Mucosa of gallbladder (tissue), 1 donor: Measurements from ENCODE around the gene LIFR. TPM values are rescaled to one million over a fixed set of nuclear protein-coding genes. Genes with fewer than 3 reads are reported as not detected.
"Not testable (repeated sequence)": the region's sequence is repeated elsewhere in the genome, so short reads cannot be mapped to it uniquely, and the experiment has no call there.

Source experiments
- DNase-seq: peaks from one replicate; pipeline ENCODE4 v3.0.0-alpha.2; 2020; ENCODE audit warnings: low spot score
- total RNA-seq: library from RNA; stranded (reverse); gene quantifications from one replicate; pipeline ENCODE4 v1.2.1, GENCODE V29; 2021
- donor health status: DM: no; HTN: no; CAD: no.

Gene LIFR
- total RNA-seq, 1 donor from 2014 or later, result 58.0 TPM

DNA sequence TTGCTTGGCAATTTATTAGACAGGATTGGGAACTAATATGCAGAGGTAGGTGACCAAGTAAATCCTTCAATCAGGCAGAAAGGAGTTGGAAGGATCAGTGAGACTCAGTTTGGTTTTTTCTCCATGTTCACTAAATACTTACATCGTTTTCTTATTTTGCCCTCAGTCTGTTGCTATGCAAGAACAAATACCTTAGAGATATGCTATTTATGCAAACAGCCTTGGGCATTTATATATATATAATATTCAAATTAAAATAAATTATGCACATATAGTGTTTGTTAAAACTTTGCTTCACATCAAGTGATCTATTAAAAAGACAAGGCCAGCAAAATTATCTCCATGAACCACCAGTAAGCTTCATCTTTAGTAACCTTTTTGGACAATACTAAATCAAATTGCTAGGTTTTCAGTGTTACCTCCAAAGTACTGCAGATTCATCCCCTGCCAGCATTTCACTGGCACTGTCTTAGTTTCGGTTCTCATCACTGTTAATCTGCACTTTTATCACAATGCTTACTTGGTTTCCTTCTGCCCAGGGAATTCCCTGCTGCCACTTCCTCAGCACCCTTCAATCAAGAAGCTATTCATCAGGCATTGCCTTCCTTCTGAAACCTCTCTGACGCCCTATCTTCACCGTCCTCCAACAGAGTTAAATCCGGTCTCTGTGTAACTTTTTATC lies 26.0 kb upstream of the LIFR start:
- no peak for DNase-seq

DNA sequence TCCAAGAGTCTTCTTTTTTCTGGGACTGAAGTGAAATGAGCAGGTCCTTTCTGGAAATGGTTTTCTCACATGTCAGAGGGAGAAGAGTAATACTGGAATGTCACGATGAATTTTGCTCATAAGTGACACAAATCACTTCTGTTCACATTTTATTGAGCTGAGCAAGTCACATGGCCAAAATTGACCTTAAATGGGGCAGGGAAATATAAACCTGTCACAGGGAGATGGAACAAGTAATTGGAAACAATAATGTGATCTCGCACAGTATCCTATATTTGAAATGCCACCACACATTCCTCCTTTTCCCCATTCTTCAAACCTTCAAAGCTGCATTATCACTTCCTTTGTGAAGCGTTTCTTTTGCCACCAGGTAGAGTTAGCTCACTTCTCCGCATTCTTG lies 25.2 kb upstream of the LIFR start:
- DNase-seq, result no peak

DNA sequence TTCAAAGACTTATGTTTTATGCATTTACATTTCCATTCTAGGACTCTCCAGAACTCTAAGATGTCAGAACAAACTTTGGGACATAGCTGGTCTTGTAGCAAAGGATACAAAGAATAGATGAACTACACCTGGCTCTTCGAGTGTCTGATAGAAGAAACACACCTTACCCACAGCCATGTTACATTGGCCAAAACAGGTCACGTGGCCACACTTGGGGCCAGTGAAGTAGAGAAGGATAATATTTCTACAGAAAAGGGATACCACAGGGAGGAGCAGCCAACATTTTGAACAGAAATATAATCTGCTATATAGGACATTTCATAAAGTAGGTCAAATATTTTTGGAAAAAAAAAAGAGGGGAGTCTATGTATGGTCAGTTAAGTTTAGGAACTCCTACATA lies 22.7 kb upstream of the LIFR start:
- DNase-seq, result no peak

DNA sequence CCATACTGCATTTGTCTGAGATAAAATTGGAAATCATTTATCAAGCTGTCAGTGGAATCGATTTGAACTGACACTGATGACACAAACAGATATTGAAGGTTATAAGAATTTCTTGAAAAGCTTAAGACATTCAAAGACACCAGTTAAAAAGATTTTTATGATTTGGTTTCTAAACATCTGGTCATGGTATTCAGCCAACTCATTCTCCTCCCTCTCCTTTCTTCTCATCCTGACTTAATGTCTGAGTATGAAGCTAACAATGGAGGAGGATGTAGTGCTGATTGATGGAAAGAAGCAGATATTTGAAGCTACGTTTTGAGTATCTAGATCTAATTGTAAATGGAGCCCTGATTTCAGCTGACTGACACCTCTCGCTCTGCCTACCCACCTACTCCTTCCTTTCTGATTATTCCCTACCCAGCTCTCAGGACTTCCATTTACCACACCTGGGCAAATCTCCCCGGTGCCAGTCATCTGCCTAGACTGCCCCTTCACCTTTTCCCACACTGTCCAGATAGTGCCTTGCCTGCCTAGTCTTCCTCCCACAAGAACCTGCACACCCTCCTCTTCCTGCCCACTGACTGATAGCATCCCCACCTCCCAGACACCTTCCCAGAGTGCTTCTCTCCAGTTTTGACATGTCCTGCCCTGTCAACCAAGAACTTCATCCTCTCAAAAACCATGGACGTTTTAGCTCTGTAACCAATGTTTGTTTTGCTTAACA lies 20.7 kb upstream of the LIFR start:
- no peak for DNase-seq

DNA sequence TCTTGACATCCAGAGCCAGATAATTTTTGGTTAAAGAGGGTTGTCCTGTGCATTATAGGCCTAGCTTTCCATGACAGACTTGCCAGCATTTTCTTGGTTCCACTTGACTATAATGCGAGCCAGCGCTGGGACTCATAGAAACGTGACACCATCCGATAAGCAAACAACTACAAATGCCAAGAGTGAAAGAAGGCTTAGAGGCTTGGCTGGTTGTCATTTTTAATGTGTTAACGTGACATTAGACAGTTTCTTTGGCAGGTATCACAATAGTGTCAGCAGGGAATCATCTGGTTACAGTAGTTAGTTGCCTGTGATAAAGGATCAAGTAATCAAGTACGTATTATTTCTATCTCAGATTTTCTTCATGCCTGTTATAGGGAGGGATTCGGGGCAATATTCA lies 20.0 kb upstream of the LIFR start:
- DNase-seq, result peak; percentile 15

DNA sequence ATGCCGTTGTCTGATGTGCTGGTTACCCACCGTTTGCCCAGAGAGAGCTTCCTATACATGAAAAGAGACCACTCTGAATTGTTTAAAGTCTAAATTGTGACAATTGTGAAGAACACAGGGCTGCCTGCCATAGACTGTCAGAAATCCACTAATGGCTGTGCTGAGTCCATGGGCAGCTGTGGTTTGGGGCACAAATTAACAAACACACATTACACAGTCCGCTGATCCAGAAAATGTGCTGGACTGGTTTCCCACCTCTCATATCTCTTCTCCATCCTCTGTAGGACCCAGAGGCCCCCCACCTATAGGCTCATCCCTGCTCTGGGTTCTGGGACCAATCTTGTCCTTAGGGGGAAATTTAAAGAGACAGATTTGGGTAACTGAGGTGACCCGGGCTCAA lies 19.0 kb upstream of the LIFR start:
- DNase-seq, result no peak

DNA sequence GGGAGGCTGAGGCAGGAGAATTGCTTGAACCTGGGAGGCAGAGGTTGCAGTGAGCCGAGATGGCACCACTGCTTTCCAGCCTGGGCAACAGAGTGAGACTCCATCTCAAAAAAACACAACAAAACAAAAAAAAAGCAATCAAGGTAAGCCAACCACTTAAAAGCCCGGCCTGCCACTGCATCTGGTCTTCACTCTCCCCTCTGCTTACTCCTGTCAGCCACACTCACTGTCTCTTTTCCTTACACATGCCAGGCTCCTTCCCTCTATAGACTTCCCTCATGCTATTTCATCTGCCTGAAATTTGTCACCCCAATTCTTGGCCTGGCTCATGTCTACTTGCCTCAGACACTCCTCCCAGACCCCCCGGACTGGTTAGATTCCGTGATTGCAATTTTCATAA lies 17.6 kb upstream of the LIFR start:
- DNase-seq, result no peak

DNA sequence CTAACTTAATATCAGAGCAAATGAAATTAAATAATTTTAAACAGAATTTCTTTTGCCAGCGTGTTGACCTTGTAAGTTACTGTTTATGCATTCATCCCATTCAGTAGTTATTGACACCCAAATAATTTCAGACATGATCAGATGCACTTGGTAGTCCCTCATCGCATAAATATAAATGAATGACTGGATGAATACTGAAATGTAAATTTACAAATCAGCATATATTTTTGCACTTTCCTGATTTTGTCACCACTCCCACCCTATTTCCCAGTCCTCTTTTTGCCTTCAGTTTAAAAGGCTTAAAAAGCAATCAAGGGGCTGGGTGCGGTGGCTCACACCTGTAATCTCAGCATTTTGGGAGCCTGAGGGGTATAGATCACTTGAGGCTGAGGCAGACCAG lies 17.1 kb upstream of the LIFR start:
- no peak for DNase-seq

DNA sequence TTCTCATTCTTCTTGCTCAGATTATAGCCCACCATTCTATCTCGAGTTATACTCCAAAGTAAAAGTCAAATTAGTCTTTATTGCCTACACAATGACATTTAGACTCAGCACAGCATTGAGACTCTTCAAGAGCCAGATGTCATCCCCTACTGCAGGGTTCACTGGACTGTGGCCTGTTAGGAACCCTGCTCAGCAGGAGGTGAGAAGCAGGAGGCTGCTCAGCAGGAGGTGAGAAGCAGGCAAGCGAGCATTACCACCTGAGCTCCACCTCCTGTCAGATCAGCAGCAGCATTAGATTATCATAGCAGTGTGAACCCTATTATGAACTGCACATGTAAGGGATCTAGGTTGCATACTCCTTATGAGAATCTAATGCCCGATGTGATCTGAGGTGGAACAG lies 12.7 kb upstream of the LIFR start:
- DNase-seq, result no peak

DNA sequence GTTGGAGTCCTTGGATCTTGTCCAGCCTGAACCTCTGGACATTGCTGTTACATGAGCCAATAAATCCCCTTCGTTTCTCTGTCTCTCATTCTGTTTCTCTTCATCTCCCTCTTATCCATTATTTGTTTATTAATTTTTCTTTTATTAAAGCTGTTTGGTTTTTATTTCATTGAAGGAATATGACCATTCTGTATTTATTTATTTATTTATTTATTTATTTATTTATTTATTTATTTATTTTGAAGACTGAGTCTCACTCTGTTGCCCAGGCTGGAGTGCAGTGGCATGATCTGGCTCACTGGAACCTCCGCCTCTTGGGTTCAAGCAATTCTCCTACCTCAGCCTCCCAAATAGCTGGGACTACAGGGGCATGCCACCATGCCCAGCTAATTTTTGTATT lies 10.9 kb upstream of the LIFR start:
- DNase-seq, result not testable (repeated sequence)

DNA sequence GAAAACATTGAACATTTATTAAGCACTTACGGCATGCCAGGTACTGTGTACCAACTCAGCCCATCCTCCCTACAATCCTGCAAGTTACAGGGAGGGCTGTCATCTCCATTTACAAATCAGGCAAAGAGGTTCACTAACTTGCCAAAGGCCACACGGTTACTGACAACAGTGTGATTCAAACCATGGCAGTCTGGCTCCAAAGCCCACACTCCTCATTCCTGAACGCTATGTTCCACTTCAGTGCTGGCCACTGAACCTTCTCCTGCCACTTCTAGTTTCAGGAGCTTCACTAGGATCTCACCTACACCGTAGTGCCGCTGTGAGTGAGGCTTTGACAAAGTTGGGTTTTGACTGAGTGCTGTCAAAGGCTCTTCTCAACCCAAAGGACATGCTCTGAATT lies 7.2 kb upstream of the LIFR start:
- no peak for DNase-seq

DNA sequence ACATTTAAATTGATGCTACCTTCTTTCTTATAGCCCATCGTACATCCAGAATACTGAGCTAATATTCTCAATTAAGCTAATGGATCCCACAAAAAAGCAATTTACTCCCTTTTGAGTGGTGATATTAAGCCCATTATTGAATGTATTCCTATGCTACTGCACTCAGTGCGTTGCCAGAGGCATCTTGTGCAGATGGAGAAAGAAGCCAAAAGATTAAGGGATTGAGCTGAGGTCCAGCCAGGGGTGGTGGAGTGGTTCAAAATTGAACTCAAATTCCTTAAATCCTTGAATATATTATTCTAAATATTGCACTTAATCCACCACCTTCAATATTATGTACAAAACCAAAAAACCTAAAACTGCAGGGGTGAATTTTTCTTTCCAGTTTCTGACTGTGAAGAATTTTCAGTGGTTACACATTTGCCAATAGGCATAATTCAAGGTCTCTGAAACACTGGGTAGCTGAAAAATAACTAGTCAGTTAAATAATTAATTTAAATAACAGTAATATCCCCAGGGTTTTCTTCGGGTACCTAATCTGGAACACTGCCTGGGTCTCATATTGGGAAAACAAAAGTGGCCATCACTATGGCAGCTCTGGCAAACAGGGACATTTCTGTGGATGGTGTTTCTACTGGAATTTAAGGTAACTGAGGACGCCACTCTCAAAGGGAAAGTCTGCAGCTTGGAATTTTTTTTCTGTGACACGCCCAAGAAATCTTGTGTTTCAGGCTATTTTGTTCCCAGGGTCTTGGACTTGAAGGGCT lies 6.2 kb upstream of the LIFR start:
- DNase-seq, result no peak

DNA sequence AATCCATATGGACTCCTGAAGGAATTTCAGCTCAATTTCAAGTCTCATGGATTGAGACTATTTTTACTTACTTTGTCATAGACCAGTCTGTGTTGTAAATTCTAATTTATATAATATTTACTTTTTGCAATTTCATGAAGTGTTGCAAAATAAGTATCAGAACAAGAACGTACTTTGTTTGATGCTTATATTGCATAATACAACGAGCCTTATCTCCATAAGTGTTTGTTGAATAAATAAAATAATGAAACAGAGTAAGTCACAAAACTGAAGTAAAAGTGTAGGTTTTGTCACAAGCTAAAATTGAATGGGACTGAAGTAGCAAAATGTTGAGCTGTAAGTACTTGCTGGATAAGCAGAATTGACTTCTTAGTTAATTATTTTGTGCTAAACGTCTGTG lies 3.0 kb upstream of the LIFR start:
- no peak for DNase-seq

DNA sequence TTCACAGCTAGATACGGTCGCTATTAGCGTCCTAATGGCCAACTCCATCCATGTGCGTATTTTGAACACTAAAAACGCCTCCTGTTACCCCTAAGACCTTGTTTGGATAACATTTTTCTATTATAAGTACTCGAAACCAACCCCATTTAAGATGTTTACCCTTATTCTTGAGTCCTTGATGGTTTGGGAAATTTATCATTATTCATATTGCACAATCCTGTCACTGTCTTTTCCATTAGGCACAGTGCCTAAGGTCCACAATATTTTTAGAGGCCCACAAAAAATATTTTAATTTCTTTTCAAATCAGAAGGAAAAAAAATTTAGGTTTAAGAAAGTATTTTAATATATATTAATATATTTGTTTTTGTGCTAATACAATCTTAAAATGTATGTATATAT lies 1.3 kb upstream of the LIFR start:
- DNase-seq, result no peak

DNA sequence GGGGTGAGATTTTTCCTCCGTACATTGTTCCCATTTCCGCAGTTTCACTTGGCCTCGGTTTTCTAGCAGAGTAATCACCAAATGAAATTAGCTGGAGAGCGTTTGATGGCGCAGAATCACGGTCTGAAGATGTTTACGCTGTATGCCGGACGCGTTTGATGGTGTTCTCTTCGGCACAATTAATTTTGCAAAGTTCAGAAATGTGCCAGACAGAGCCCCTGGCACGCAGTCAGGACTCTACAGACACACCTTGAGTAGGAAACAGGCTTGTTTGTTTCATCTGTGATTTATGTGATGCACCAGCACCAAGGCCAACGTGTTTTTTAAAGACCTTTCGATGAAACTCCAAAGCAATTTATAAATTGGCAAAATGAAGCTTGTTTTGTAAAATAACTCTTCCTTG lies 863 bp upstream of the LIFR start:
- no peak for DNase-seq

DNA sequence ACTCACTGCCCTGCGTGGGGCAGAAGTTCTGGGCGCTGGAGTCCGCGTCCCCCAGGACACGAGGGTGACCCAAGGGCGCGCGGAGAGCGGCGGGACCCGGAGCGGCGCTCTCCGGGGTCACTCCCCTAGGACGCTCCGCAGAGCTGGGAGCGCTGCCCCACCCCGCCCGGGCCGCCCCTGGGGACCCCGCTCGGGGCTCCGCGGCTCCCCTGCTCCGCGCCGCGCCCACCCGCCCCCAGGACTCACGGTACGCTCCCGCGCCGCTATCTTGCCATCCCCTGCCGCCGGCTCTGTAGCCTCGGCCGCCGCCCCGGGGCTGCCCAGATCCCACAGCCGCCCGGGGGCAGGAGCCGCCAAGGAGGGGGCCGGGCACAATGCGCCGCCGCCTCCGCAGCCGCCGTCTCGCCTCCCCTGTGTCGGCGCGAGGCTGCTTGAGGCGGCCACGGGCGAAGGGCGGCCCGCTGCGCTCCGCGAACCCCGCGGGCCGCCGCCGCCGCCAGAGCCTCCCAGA lies 303 bp downstream of the LIFR start:
- DNase-seq, result no peak

DNA sequence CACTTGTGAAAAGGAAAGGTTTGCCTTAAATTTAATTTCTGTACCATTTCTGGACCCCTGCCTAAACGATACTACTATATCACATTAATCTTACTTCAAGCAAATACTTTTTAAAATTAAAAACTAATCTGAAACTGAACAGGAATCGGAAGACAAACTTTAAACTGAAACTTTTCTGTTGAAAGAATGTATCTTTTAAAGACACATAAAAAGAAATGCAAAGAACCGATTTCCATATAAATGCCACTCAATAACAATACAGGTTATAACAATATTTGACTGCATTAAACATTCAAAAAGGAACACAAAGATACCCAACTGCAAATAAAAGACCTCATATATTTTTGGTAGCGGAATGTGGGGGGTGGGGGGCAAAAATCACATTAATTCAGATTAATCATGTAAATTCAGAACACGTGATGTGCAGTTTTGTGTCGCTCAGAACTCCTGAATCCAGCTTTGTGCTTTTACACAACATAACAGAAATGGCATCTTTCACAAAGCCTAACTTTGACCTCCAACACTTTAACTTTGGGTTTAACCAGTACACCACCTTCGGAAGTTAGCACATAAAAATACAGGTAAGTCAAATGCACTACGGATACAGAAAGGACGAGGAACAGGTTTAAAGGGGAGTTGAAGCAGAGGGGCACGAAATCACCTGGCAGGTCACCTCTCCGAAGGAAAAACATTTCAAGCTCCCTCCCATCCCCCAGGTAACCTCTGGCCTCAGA lies 925 bp downstream of the LIFR start:
- DNase-seq, result no peak

DNA sequence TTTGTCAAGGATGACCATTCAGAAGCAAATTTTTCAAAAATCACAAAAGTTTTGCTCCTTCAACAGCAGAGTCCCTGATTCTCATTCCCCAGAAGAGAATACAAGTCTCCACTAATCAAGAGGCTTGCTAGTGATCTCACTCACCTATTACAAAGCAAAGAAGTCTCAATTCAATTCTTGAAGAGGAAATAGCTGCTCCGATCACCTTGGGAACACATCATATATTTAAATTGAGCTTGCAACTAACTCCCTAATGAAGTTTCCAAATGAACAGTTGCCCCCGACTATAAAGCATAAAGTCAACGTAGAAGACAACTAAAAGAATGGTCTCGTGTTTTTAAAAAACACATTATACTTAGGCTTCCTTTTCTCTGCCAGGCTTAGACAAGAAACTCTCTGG lies 1.6 kb downstream of the LIFR start:
- DNase-seq, result no peak

DNA sequence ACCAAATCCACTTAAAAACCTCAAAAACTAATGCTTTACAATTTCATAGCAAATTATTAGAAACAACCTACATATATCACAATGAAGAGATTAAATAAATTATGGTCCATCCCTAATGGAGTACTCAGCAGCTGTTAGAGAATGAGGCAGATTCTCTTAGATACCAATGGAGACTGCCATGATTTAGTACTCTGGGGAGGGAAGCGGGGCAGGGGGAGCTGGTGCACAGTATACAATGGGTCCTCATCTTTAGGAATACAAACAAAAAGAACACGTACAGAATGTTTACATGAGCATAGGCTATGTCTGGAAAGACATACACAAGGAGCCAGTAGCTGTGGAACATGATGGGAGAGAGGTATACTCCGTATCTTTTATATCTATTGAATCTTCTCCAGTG lies 2.0 kb downstream of the LIFR start:
- no peak for DNase-seq

DNA sequence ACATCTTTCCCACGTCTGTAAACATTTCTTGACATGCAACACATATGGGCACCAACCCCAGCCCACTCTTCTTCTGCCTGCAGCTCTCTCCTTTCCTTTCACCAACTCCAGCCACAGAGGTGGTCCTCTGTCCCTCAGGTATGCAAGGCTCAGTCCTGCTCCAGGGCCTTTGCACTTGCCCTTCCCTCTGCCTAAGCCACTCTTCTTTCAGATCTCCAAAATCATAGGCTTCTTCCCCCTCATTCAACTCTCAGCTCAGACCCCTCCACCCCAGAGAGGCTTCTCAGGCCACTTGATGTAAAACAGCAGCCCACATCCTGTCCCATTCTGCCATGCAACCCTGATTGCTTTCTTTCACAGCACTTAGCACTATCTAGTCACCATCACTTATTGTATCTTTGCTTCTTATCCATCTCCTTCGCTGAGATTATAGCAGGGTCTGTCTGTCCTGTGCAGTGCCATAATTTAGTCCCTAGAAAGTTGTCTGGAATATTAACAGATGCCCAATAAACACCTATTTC lies 3.4 kb downstream of the LIFR start:
- no peak for DNase-seq

DNA sequence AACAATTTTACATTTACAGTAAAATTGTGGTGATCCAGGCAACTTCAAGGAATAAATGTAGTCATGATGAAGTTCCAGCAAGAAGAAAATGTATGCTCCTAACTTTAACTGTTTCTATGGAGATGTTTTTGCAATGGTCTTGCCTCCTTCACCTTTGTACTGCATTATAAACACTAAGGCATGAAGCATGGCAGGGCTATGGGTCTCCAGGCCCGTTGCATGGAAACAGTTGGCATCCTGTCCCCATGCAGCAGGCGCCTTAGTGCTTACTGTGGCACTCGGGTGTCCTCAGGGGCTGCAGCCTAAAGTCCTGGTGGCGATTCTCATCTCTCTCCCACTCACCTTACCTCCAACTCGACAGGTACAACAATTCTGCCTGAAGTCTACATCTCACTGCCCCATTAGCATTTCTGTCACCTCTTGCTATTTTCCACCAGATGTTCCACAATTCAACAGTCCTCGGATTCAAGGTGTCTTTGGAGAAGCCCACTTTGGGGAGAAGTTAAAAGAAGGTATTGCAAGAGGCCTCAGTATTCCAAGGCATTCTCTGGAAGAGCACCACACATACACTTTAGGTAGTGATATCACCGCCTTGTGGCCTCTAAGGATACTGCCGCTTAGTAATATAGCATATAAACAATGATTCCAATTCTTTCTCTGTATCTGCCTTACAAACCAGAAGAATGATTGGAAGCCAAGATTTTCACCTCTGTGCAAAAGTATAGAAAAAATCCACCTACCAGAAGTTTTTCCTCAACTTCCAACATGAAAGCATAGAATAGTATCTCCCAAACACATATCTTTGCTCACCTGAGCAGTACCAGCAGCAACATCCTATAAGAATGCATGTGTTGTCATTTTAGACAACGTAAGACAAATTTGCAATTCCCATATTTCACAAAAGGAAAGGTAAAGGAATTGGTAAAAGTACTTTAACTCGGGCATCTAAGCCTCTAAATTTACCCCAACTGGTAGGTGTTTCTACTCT lies 5.1 kb downstream of the LIFR start:
- DNase-seq, result peak; percentile 19
